ENCODE measurements around the gene MFAP3L.

DNA sequence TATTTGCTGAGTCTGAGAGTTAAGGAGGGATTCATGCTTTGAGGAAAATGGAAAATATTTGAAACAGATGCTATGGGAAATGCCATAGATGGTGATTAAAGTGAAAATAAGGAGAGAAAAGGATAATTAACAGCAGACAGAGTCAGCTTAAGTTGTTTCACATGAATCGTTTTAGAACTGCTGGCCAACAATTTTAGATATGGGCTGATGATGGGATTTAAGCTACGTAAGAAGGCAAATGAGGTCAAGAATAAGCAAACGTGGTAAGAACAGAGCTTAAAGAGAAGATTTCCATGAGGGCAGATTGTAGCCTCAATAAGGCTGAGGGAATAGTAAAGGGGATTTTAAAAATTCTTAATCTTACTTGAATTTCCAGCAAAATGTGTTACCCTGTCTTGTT, 77.9 kb downstream of the MFAP3L start:
- TF ChIP-seq ARNTL (CRISPR knock-in tag; IDR thresholded peaks at IDR 0.05; ENCODE audit: borderline replicate concordance, low read depth) (no peak), ZFP30 (CRISPR knock-in tag; IDR thresholded peaks at IDR 0.05) (no peak), CSDC2 (CRISPR knock-in tag; IDR thresholded peaks at IDR 0.05) (no peak), GLIS3 (CRISPR knock-in tag; IDR thresholded peaks at IDR 0.05) (no peak)
- TF ChIP-seq, protein P1, sequence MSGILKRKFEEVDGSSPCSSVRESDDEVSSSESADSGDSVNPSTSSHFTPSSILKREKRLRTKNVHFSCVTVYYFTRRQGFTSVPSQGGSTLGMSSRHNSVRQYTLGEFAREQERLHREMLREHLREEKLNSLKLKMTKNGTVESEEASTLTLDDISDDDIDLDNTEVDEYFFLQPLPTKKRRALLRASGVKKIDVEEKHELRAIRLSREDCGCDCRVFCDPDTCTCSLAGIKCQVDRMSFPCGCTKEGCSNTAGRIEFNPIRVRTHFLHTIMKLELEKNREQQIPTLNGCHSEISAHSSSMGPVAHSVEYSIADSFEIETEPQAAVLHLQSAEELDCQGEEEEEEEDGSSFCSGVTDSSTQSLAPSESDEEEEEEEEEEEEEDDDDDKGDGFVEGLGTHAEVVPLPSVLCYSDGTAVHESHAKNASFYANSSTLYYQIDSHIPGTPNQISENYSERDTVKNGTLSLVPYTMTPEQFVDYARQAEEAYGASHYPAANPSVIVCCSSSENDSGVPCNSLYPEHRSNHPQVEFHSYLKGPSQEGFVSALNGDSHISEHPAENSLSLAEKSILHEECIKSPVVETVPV (CRISPR knock-in tag; IDR thresholded peaks at IDR 0.05), result no peak
